H9 (cell line): ENCODE results near the gene GRAP2. TPM values are rescaled to one million over a fixed set of nuclear protein-coding genes. Genes with fewer than 3 reads are reported as not detected.
A peak's percentile ranks its signal among the peaks of the same experiment; 100 is the strongest.

Source experiments
- DNase-seq: peaks from one replicate; pipeline ENCODE4 v3.0.0-alpha.2; 2017
- H2AFZ ChIP-seq: one replicate; pipeline ENCODE4 v1.6.1; 2013; ENCODE audit warnings: mild to moderate bottlenecking, low read length, control low read depth, moderate library complexity
- H2AK5ac ChIP-seq: 2 replicates; pipeline ENCODE4 v1.6.1; 2013; ENCODE audit warnings: low read length, control low read depth, mixed read lengths; ENCODE audit not compliant: insufficient read length
- H2BK120ac ChIP-seq: one replicate; pipeline ENCODE4 v1.6.1; 2013; ENCODE audit warnings: low read depth, mild to moderate bottlenecking, low read length, control low read depth, inconsistent platforms; ENCODE audit not compliant: poor library complexity, severe bottlenecking
- H2BK12ac ChIP-seq: 2 replicates; pipeline ENCODE4 v1.6.1; 2013; ENCODE audit warnings: low read length, control low read depth, mixed read lengths, low read depth; ENCODE audit not compliant: insufficient read length
- H2BK15ac ChIP-seq: 2 replicates; pipeline ENCODE4 v1.6.1; 2013; ENCODE audit warnings: low read depth, low read length, control low read depth
- H2BK20ac ChIP-seq: one replicate; pipeline ENCODE4 v1.6.1; 2013; ENCODE audit warnings: low read depth, mild to moderate bottlenecking, low read length, control low read depth, inconsistent platforms; ENCODE audit not compliant: poor library complexity, severe bottlenecking
- H2BK5ac ChIP-seq: 2 replicates; pipeline ENCODE4 v1.6.1; 2013; ENCODE audit warnings: low read length, control low read depth, mixed read lengths; ENCODE audit not compliant: insufficient read length
- H3K14ac ChIP-seq: 2 replicates; pipeline ENCODE4 v1.6.1; 2013; ENCODE audit warnings: low read length, control low read depth; ENCODE audit not compliant: insufficient read depth
- H3K18ac ChIP-seq: 2 replicates; pipeline ENCODE4 v1.6.1; 2013; ENCODE audit warnings: low read depth, mild to moderate bottlenecking, mixed read lengths, low read length, control low read depth; ENCODE audit not compliant: insufficient read length
- H3K23ac ChIP-seq: 2 replicates; pipeline ENCODE4 v1.6.1; 2013; ENCODE audit warnings: low read length, control low read depth, mixed read lengths, low read depth; ENCODE audit not compliant: insufficient read length
- H3K23me2 ChIP-seq: 2 replicates; pipeline ENCODE4 v1.6.1; 2013; ENCODE audit warnings: low read depth, mild to moderate bottlenecking, mixed read lengths, low read length, control low read depth; ENCODE audit not compliant: insufficient read length, poor library complexity, severe bottlenecking
- H3K27ac ChIP-seq: 2 replicates; pipeline ENCODE4 v1.5.1; 2013; ENCODE audit warnings: low read length, control low read depth, mixed read lengths, low read depth; ENCODE audit not compliant: insufficient read length
- H3K27me3 ChIP-seq: 2 replicates; pipeline ENCODE4 v1.6.1; 2013; ENCODE audit warnings: low read length, control low read depth, inconsistent platforms; ENCODE audit not compliant: insufficient read depth
- H3K4ac ChIP-seq: 2 replicates; pipeline ENCODE4 v1.6.1; 2013; ENCODE audit warnings: low read depth, mild to moderate bottlenecking, control low read depth, inconsistent platforms, low read length, moderate library complexity
- H3K4me1 ChIP-seq: 2 replicates; pipeline ENCODE4 v1.6.1; 2013; ENCODE audit warnings: low read length, control low read depth, inconsistent platforms; ENCODE audit not compliant: insufficient read depth
- H3K4me2 ChIP-seq: 2 replicates; pipeline ENCODE4 v1.6.1; 2013; ENCODE audit warnings: low read length, control low read depth, mixed read lengths; ENCODE audit not compliant: insufficient read length, insufficient read depth
- H3K56ac ChIP-seq: 2 replicates; pipeline ENCODE4 v1.6.1; 2013; ENCODE audit warnings: low read depth, mild to moderate bottlenecking, mixed read lengths, low read length, control low read depth; ENCODE audit not compliant: insufficient read length
- H3K79me1 ChIP-seq: 2 replicates; pipeline ENCODE4 v1.6.1; 2013; ENCODE audit warnings: low read depth, mild to moderate bottlenecking, moderate library complexity, low read length, control low read depth, inconsistent platforms; ENCODE audit not compliant: insufficient read depth, poor library complexity, severe bottlenecking
- H3K79me2 ChIP-seq: 2 replicates; pipeline ENCODE4 v1.6.1; 2013; ENCODE audit warnings: low read length, control low read depth, inconsistent platforms; ENCODE audit not compliant: insufficient read depth
- H3K9ac ChIP-seq: 2 replicates; pipeline ENCODE4 v1.6.1; 2013; ENCODE audit warnings: low read length, control low read depth, mixed read lengths; ENCODE audit not compliant: insufficient read length; ENCODE audit errors: extremely low read depth
- H3K9me3 ChIP-seq: one replicate; pipeline ENCODE4 v1.6.1; 2013; ENCODE audit warnings: low read depth, low read length, inconsistent platforms; ENCODE audit not compliant: control insufficient read depth
- H3T11ph ChIP-seq: one replicate; pipeline ENCODE4 v1.6.1; 2013; ENCODE audit warnings: mild to moderate bottlenecking, low read length, control low read depth, inconsistent platforms
- H4K20me1 ChIP-seq: one replicate; pipeline ENCODE4 v1.6.1; 2013; ENCODE audit not compliant: control insufficient read depth, insufficient read length, insufficient read depth
- H4K5ac ChIP-seq: 2 replicates; pipeline ENCODE4 v1.6.1; 2013; ENCODE audit warnings: low read depth, mild to moderate bottlenecking, mixed read lengths, low read length, control low read depth; ENCODE audit not compliant: insufficient read length
- H4K8ac ChIP-seq: replicated peaks from 2 replicates; pipeline ENCODE4 v1.6.1; 2013; ENCODE audit warnings: low read length, control low read depth, mixed read lengths, low read depth; ENCODE audit not compliant: insufficient read length
- H4K91ac ChIP-seq: 2 replicates; pipeline ENCODE4 v1.6.1; 2013; ENCODE audit warnings: low read depth, mild to moderate bottlenecking, moderate library complexity, mixed read lengths, low read length, control low read depth; ENCODE audit not compliant: insufficient read length
- H3K27ac Mint-ChIP-seq, 3 experiments: 2 replicates in 2 of 3; 3 replicates in 1 of 3; pipeline ENCODE4 v1.8.0; 2020 to 2021; ENCODE audit warnings: mixed read lengths in 3 of 3, mild to moderate bottlenecking in 1 of 3, moderate library complexity in 1 of 3
- H3K27me3 Mint-ChIP-seq: 2 replicates; pipeline ENCODE4 v1.8.0; 2021; ENCODE audit warnings: low read depth, mild to moderate bottlenecking, moderate library complexity, mixed read lengths
- H3K36me3 Mint-ChIP-seq, 3 experiments: 2 replicates in 2 of 3; 3 replicates in 1 of 3; pipeline ENCODE4 v1.8.0; 2020 to 2021; ENCODE audit warnings: low read depth in 3 of 3, mixed read lengths in 3 of 3; ENCODE audit not compliant: insufficient read depth in 1 of 3
- H3K4me1 Mint-ChIP-seq, 2 experiments: 2 replicates each; pipeline ENCODE4 v1.8.0; 2020; ENCODE audit warnings: mixed read lengths in 2 of 2
- H3K4me3 Mint-ChIP-seq, 2 experiments: 2 replicates in 1 of 2; 3 replicates in 1 of 2; pipeline ENCODE4 v1.8.0; 2020 to 2021; ENCODE audit warnings: mild to moderate bottlenecking in 2 of 2, mixed read lengths in 2 of 2, moderate library complexity in 1 of 2
- H3K9me3 Mint-ChIP-seq, 2 experiments: 2 replicates in 1 of 2; 3 replicates in 1 of 2; pipeline ENCODE4 v1.8.0; 2020; ENCODE audit warnings: mild to moderate bottlenecking in 2 of 2, mixed read lengths in 2 of 2, moderate library complexity in 1 of 2
- WGBS: extraction: QIAGEN DNeasy Blood & Tissue Kit; methylation state at CpG from one replicate; pipeline ENCODE4 v1.1.7; 2013; ENCODE audit warnings: missing lambda C conversion rate, low lambda C conversion rate, mixed read lengths; ENCODE audit not compliant: insufficient read length; ENCODE audit errors: extremely low coverage; 5-methylcytosine and 5-hydroxymethylcytosine counted together
- total RNA-seq: library from RNA; stranded (reverse); gene quantifications from 2 replicates; pipeline ENCODE4 v1.2.1, GENCODE V29; 2021
- TF ChIP-seq, protein P1 (sequence below): fragments of 200-600 bp; sonication (generic); conservative IDR thresholded peaks from 3 replicates; pipeline ENCODE4 v1.8.0; 2021; ENCODE audit warnings: antibody characterized with exemption, mild to moderate bottlenecking

The GRAP2 gene
- total RNA-seq, 1 experiment from 2014 or later: not detected

DNA sequence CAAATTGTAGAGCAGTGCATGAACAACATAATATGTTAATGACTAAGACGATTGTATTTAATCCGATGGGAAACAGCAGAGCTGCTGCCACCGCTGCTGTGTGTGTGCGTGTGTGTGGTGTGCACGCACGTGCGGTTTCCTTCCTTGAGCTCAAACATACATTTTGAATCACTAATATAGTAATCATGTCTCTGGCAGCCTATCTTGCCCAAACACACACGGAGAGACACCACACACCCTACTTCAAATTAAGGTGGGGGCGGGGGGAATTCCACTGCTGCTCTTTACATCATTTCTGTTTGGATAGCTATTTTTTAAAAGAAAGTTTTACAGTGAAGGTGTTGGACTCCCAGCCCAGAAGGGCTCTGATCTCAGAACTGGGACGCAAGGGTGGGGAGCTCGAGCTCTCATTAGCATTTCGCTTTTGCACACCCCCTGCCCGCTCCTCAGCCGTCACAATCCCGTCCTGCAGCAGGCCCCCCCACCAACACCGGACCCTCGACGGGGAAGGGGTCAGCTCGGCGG, 93.2 kb downstream of the GRAP2 start:
- Histone ChIP-seq H3K18ac (peak overlapping the region; percentile 80), H4K5ac (no peak overlapping the region), H3K23ac (no peak overlapping the region), H2BK12ac (no peak overlapping the region), H4K8ac (no peak overlapping the region), H2BK20ac (no peak overlapping the region), H3K79me1 (peaks cover 1% of the 10 kb centered on the region), H2BK15ac (no peak overlapping the region), H2BK5ac (no peak overlapping the region), H3T11ph (no peak overlapping the region), H3K4me2 (peak overlapping the region; percentile 33), H2AFZ (no peak overlapping the region), H4K20me1 (no peaks in the 10 kb centered on the region), H3K14ac (peak overlapping the region; percentile 92), H3K9me3 (no peaks in the 10 kb centered on the region), H2BK120ac (no peak overlapping the region), H3K79me2 (no peaks in the 10 kb centered on the region; the same call in 1 of the 2 replicates), H3K4ac (no peak overlapping the region), H4K91ac (no peak overlapping the region), H3K27ac (no peak overlapping the region), H3K56ac (no peak overlapping the region), H2AK5ac (no peak overlapping the region), H3K23me2 (peaks cover 13% of the 10 kb centered on the region), H3K9ac (no peak overlapping the region), H3K27me3 (no peaks in the 10 kb centered on the region), H3K4me1 (peaks cover 15% of the 10 kb centered on the region)
- no peaks in the 10 kb centered on the region for H3K9me3 Mint-ChIP-seq
- peaks cover 49% of the 10 kb centered on the region for H3K27me3 Mint-ChIP-seq
- DNase-seq: no peak
- peak overlapping the region; percentile 25 to 48 for H3K4me3 Mint-ChIP-seq
- no peaks in the 10 kb centered on the region for H3K36me3 Mint-ChIP-seq
- TF ChIP-seq, protein P1, sequence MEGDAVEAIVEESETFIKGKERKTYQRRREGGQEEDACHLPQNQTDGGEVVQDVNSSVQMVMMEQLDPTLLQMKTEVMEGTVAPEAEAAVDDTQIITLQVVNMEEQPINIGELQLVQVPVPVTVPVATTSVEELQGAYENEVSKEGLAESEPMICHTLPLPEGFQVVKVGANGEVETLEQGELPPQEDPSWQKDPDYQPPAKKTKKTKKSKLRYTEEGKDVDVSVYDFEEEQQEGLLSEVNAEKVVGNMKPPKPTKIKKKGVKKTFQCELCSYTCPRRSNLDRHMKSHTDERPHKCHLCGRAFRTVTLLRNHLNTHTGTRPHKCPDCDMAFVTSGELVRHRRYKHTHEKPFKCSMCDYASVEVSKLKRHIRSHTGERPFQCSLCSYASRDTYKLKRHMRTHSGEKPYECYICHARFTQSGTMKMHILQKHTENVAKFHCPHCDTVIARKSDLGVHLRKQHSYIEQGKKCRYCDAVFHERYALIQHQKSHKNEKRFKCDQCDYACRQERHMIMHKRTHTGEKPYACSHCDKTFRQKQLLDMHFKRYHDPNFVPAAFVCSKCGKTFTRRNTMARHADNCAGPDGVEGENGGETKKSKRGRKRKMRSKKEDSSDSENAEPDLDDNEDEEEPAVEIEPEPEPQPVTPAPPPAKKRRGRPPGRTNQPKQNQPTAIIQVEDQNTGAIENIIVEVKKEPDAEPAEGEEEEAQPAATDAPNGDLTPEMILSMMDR: no peak
- H3K27ac Mint-ChIP-seq: no peak overlapping the region
- H3K4me1 Mint-ChIP-seq: peaks cover 45 to 49% of the 10 kb centered on the region in 2 experiments
- no CpG with 5 or more reads among the region's 20 CpGs for WGBS
